ENCODE results near the gene GEN1.

GRCh38 chr2:17799301-17800120 lies 45.6 kb downstream of the GEN1 start:
- TF ChIP-seq CTCF (IDR thresholded peaks at IDR 0.05; ENCODE audit: insufficient read depth, low read length, poor library complexity, severe bottlenecking) (no peak), EZH2phosphoT487 (conservative IDR thresholded peaks at IDR 0.05; ENCODE audit: low read length) (no peak)
